Tibial artery (tissue), 4 donors: ENCODE measurements around the gene MXRA5.

ENCODE experiments used
- DNase-seq, 2 donors: peaks; one replicate each; pipeline ENCODE4 v3.0.0-alpha.2; 2019
- H3K27ac ChIP-seq, 2 donors: fragments of 200-600 bp; sonication (generic) in 1 of 2; 1 replicate in 1 of 2; 2 replicates in 1 of 2; pipeline ENCODE4 v1.5.1; 2018 to 2019; ENCODE audit warnings: mild to moderate bottlenecking in 1 of 2
- H3K27me3 ChIP-seq, 2 donors: fragments of 200-600 bp; sonication (generic) in 1 of 2; one replicate each; pipeline versions ENCODE4 v1.5.1 to v1.6.0; 2016 to 2019
- H3K36me3 ChIP-seq, 3 donors: fragments of 200-600 bp; sonication (generic) in 2 of 3; one replicate each; pipeline ENCODE4 v1.5.1; 2016 to 2019; ENCODE audit warnings: mild to moderate bottlenecking in 2 of 3
- H3K4me1 ChIP-seq, 4 donors: fragments of 200-600 bp; sonication (generic) in 2 of 4; 1 replicate in 3 of 4; 2 replicates in 1 of 4; pipeline ENCODE4 v1.5.1; 2016 to 2019
- H3K4me3 ChIP-seq, 2 donors: fragments of 200-600 bp; sonication (generic) in 1 of 2; 1 replicate in 1 of 2; 2 replicates in 1 of 2; pipeline ENCODE4 v1.5.1; 2018 to 2019; ENCODE audit warnings: mild to moderate bottlenecking in 2 of 2
- H3K9me3 ChIP-seq, 3 donors: fragments of 200-600 bp; sonication (generic) in 1 of 3; one replicate each; pipeline ENCODE4 v1.5.1; 2016 to 2019
- intact Hi-C: fragments of 100-400 bp; cut with DNase I; formaldehyde crosslinking; loops from one replicate; pipeline ENCODE4 v1.15.0; 2023; ENCODE audit warnings: low total_unique reads
- TF ChIP-seq, protein P1 (sequence below), 2 experiments: fragments of 200-600 bp in 1 of 2; fragments of 450-650 bp in 1 of 2; IDR thresholded peaks; one replicate each; pipeline ENCODE4 v1.5.1; 2017 to 2019; ENCODE audit warnings: antibody characterized with exemption in 2 of 2, mild to moderate bottlenecking in 1 of 2, moderate library complexity in 1 of 2

Gene MXRA5

GRCh38 chrX:3320471-3321046 lies 25.9 kb downstream of the MXRA5 start:
- TF ChIP-seq, protein P1, sequence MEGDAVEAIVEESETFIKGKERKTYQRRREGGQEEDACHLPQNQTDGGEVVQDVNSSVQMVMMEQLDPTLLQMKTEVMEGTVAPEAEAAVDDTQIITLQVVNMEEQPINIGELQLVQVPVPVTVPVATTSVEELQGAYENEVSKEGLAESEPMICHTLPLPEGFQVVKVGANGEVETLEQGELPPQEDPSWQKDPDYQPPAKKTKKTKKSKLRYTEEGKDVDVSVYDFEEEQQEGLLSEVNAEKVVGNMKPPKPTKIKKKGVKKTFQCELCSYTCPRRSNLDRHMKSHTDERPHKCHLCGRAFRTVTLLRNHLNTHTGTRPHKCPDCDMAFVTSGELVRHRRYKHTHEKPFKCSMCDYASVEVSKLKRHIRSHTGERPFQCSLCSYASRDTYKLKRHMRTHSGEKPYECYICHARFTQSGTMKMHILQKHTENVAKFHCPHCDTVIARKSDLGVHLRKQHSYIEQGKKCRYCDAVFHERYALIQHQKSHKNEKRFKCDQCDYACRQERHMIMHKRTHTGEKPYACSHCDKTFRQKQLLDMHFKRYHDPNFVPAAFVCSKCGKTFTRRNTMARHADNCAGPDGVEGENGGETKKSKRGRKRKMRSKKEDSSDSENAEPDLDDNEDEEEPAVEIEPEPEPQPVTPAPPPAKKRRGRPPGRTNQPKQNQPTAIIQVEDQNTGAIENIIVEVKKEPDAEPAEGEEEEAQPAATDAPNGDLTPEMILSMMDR (IDR thresholded peaks at IDR 0.05), result no peak
- Histone ChIP-seq H3K27ac (no peak overlapping the region), H3K27me3 (no peaks in the 10 kb centered on the region), H3K36me3 (peaks cover 0 to 6% (median 0%) of the 10 kb centered on the region in 3 donors), H3K4me1 (no peaks in the 10 kb centered on the region), H3K9me3 (peaks cover 0 to 4% (median 0%) of the 10 kb centered on the region in 3 donors), H3K4me3 (no peak overlapping the region)
- intact Hi-C loops, result no loop called here
- DNase-seq, result peak; percentile 52 to 66

DNA sequence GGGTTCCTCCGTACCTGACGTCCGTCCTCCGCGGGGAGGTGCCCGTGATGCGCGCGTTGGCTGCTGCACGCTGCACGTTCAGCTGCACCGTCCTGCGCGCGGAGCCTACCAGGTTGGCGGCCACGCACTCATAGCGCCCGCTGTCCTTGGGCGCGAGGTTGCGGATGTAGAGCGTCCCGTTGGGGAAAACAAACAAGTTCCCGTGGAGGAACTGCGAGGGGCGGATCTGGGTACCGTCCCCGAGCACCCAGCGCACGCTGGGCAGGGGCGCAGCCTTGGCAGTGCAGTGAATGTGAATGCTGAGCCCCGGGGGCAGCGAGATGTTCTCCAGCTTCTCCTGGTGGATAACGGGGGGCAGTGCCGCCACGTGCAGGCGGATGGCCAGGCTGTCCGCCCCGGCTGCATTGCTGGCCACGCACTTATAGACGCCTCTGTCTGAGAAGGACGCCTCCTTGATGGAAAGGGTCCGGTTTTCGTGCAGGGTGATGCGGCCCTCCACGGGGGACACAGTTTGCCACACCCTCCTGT lies 29.2 kb downstream of the MXRA5 start:
- H3K4me3 ChIP-seq, result no peak overlapping the region
- H3K27ac ChIP-seq, result no peak overlapping the region
- intact Hi-C loops, result no loop called here
- H3K4me1 ChIP-seq, result no peaks in the 10 kb centered on the region
- TF ChIP-seq, protein P1 (IDR thresholded peaks at IDR 0.05), result no peak
- no peak for DNase-seq
- no peaks in the 10 kb centered on the region for H3K27me3 ChIP-seq
- H3K36me3 ChIP-seq, result peaks cover 0 to 6% (median 0%) of the 10 kb centered on the region in 3 donors
- H3K9me3 ChIP-seq, result no peaks in the 10 kb centered on the region

DNA sequence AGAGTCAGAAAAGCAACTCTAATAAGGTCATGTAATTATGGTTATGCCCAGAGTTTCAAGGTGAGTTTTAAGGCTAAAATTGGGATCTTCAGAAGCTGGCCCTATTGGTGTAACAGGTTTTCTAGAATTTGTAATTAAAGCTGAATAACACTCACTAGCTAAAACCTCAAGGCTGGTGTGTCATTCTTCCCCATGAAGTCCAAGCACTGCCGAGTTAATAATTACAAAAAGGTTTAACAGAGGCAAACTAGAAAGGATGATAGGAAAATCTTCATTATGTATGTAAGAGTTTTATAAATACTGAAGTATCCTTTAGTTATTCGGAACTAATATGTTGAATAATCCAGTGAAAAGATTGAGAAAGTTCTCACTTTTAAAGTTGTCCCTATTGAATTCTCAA lies 34.3 kb downstream of the MXRA5 start:
- Histone ChIP-seq H3K27ac (no peak overlapping the region), H3K9me3 (no peaks in the 10 kb centered on the region), H3K4me1 (no peaks in the 10 kb centered on the region), H3K4me3 (no peak overlapping the region), H3K27me3 (no peaks in the 10 kb centered on the region), H3K36me3 (peaks cover 0 to under 1% (median 0%) of the 10 kb centered on the region in 3 donors)
- DNase-seq, result no peak
- intact Hi-C loops, result no loop called here
- TF ChIP-seq, protein P1 (IDR thresholded peaks at IDR 0.05), result no peak

DNA sequence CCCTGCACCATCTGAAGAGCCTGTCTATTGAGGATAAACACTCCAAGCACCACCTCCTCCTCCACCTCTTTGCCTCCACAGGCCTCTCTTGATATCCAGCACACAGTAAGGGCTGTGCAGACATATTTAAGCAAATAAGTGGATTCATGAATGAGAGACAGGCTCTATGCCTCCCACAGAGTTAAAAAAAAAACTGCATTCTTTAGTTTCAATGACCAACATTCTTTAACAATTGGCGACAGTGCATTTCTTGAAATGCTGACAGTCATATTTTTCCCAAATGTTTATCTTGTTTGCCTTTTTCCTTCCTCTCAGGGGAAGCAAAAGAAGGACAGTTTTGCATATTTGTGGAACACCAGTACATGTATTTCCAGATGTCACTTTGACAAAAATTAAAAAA lies 38.6 kb downstream of the MXRA5 start:
- Histone ChIP-seq H3K36me3 (no peaks in the 10 kb centered on the region), H3K4me1 (no peaks in the 10 kb centered on the region), H3K27ac (no peak overlapping the region), H3K4me3 (no peak overlapping the region), H3K27me3 (no peaks in the 10 kb centered on the region), H3K9me3 (no peaks in the 10 kb centered on the region)
- TF ChIP-seq, protein P1 (IDR thresholded peaks at IDR 0.05), result no peak
- no peak for DNase-seq
- intact Hi-C loops, result no loop called here

GRCh38 chrX:3299636-3300035 lies 46.8 kb downstream of the MXRA5 start:
- H3K27me3 ChIP-seq, result no peaks in the 10 kb centered on the region
- TF ChIP-seq, protein P1 (IDR thresholded peaks at IDR 0.05), result no peak
- no peaks in the 10 kb centered on the region for H3K4me1 ChIP-seq
- DNase-seq, result no peak
- H3K27ac ChIP-seq, result no peak overlapping the region
- H3K4me3 ChIP-seq, result no peak overlapping the region
- no peaks in the 10 kb centered on the region for H3K36me3 ChIP-seq
- intact Hi-C loops, result no loop called here
- no peaks in the 10 kb centered on the region for H3K9me3 ChIP-seq
